ENCODE results near the gene EIF2B2. TPM values are rescaled to one million over a fixed set of nuclear protein-coding genes. Genes with fewer than 3 reads are reported as not detected.

EIF2B2 gene
- total RNA-seq, 2 experiments from 2014 or later: 21.0 to 24.2 TPM

GRCh38 chr14:75049136-75049535 lies 46.4 kb downstream of the EIF2B2 start:
- Histone ChIP-seq H3K27me3 (ENCODE audit: control insufficient read depth in 1 of 2, insufficient read depth in 2 of 2, low read length in 2 of 2) (no peaks in the 10 kb centered on the region), H3K4me3 (ENCODE audit: low read length) (no peak overlapping the region), H3K9me3 (ENCODE audit: control insufficient read depth in 1 of 2, insufficient read depth in 1 of 2, low read length in 2 of 2) (no peaks in the 10 kb centered on the region), H3K4me1 (ENCODE audit: insufficient read depth, low read length) (peaks cover 17% of the 10 kb centered on the region), H3K27ac (ENCODE audit: low read depth in 1 of 2, low read length in 2 of 2) (no peak overlapping the region), H3K36me3 (ENCODE audit: insufficient read depth, low read length) (no peaks in the 10 kb centered on the region)
- intact Hi-C loops (cut with DNase I, micrococcal nuclease): no loop called here
- Mint-ChIP-seq H3K27ac (no peak overlapping the region), H3K4me1 (ENCODE audit: low read depth) (peaks cover 74% of the 10 kb centered on the region), H3K4me3 (no peak overlapping the region), H3K27me3 (no peaks in the 10 kb centered on the region), H3K9me3 (no peaks in the 10 kb centered on the region), H3K36me3 (ENCODE audit: low read depth) (peaks cover 50% of the 10 kb centered on the region)
- DNase-seq: no peak
- ChIA-PET POLR2A (interaction anchor here (0.9 to 4.1 kb wide), 3 partner anchors 8 to 29 kb away, joined by 3 to 22 read pairs (median 4); partner anchors contain the start of gene ACYP1), CTCF (interaction anchor here (1.1 to 1.9 kb wide), 2 partner anchors 17 to 188 kb away, joined by 3 to 5 read pairs; no protein-coding TSS in a partner anchor)
- TF ChIP-seq, protein P1, sequence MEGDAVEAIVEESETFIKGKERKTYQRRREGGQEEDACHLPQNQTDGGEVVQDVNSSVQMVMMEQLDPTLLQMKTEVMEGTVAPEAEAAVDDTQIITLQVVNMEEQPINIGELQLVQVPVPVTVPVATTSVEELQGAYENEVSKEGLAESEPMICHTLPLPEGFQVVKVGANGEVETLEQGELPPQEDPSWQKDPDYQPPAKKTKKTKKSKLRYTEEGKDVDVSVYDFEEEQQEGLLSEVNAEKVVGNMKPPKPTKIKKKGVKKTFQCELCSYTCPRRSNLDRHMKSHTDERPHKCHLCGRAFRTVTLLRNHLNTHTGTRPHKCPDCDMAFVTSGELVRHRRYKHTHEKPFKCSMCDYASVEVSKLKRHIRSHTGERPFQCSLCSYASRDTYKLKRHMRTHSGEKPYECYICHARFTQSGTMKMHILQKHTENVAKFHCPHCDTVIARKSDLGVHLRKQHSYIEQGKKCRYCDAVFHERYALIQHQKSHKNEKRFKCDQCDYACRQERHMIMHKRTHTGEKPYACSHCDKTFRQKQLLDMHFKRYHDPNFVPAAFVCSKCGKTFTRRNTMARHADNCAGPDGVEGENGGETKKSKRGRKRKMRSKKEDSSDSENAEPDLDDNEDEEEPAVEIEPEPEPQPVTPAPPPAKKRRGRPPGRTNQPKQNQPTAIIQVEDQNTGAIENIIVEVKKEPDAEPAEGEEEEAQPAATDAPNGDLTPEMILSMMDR (IDR thresholded peaks at IDR 0.05): no peak
- ATAC-seq (ENCODE audit: poor library complexity): no peak

- H3K27ac Mint-ChIP-seq: peak overlapping the region; percentile 84
- peaks cover 17% of the 10 kb centered on the region for H3K4me1 ChIP-seq (ENCODE audit: insufficient read depth, low read length)
- H3K4me3 Mint-ChIP-seq: peak overlapping the region; percentile 89
- H3K4me1 Mint-ChIP-seq (ENCODE audit: low read depth): peaks cover 68% of the 10 kb centered on the region
- ChIA-PET CTCF (interaction anchor here (1.1 to 1.9 kb wide), 2 partner anchors 16 to 189 kb away, joined by 3 to 5 read pairs; no protein-coding TSS in a partner anchor), POLR2A (interaction anchor here (0.9 to 4.1 kb wide), 3 partner anchors 8 to 28 kb away, joined by 3 to 22 read pairs (median 4); partner anchors contain the start of gene ACYP1)
- no peaks in the 10 kb centered on the region for H3K36me3 ChIP-seq (ENCODE audit: insufficient read depth, low read length)
- no peak overlapping the region for H3K4me3 ChIP-seq (ENCODE audit: low read length)
- H3K27ac ChIP-seq (ENCODE audit: low read depth in 1 of 2, low read length in 2 of 2): no peak overlapping the region
- ATAC-seq (ENCODE audit: poor library complexity): no peak
- no peak for DNase-seq
- intact Hi-C loops (cut with DNase I, micrococcal nuclease): no loop called here
- H3K9me3 ChIP-seq (ENCODE audit: control insufficient read depth in 1 of 2, insufficient read depth in 1 of 2, low read length in 2 of 2): no peaks in the 10 kb centered on the region
- H3K27me3 ChIP-seq (ENCODE audit: control insufficient read depth in 1 of 2, insufficient read depth in 2 of 2, low read length in 2 of 2): no peaks in the 10 kb centered on the region
- H3K27me3 Mint-ChIP-seq: no peaks in the 10 kb centered on the region
- H3K36me3 Mint-ChIP-seq (ENCODE audit: low read depth): peaks cover 44% of the 10 kb centered on the region
- TF ChIP-seq, protein P1 (IDR thresholded peaks at IDR 0.05): no peak
- H3K9me3 Mint-ChIP-seq: no peaks in the 10 kb centered on the region
Measured at GRCh38 chr14:75049731-75050201, 47.0 kb downstream of the EIF2B2 start.

GRCh38 chr14:75050852-75051555 lies 48.3 kb downstream of the EIF2B2 start, which contains the start of gene MLH3:
MLH3 (minus strand) TSS chr14:75051467; CDS start chr14:75049655, 1,812 bp downstream.
- H3K9me3 ChIP-seq (ENCODE audit: control insufficient read depth in 1 of 2, insufficient read depth in 1 of 2, low read length in 2 of 2): no peaks in the 10 kb centered on the region
- Mint-ChIP-seq H3K27ac (peak within 1 kb of the TSS; percentile 84), H3K4me3 (peak within 1 kb of the TSS; percentile 96), H3K9me3 (no peaks in the 10 kb centered on the region), H3K4me1 (ENCODE audit: low read depth) (peaks cover 55% of the 10 kb centered on the region), H3K27me3 (no peaks in the 10 kb centered on the region), H3K36me3 (ENCODE audit: low read depth) (peaks cover 50% of the 10 kb centered on the region)
- no peaks in the 10 kb centered on the region for H3K36me3 ChIP-seq (ENCODE audit: insufficient read depth, low read length)
- peaks cover 15% of the 10 kb centered on the region for H3K4me1 ChIP-seq (ENCODE audit: insufficient read depth, low read length)
- peak within 1 kb of the TSS in 1 of 2 donors; percentile 66 for H3K27ac ChIP-seq (ENCODE audit: low read depth in 1 of 2, low read length in 2 of 2)
- ATAC-seq (ENCODE audit: poor library complexity) (peak; percentile 80), DNase-seq (peak; percentile 64 to 92 (median 76))
- no peaks in the 10 kb centered on the region for H3K27me3 ChIP-seq (ENCODE audit: control insufficient read depth in 1 of 2, insufficient read depth in 2 of 2, low read length in 2 of 2)
- ChIA-PET POLR2A (interaction anchor here (0.6 to 4.1 kb wide), 6 partner anchors 13 to 283 kb away, joined by 3 to 22 read pairs (median 4); partner anchors contain the start of genes ACYP1 and ZC2HC1C), CTCF (interaction anchor here (1.6 kb wide), 1 partner anchor 13 kb away, joined by 7 read pairs; the partner anchor contains the start of gene ACYP1)
- TF ChIP-seq, protein P1 (IDR thresholded peaks at IDR 0.05): no peak
- intact Hi-C loops (cut with DNase I, micrococcal nuclease): no loop called here
- peak within 1 kb of the TSS; percentile 70 for H3K4me3 ChIP-seq (ENCODE audit: low read length)
